Endothelial cell of umbilical vein (primary cell): ENCODE results near the gene TNS1. TPM values are rescaled to one million over a fixed set of nuclear protein-coding genes. Genes with fewer than 3 reads are reported as not detected.

Experiments used
- BruUV-seq: library from RNA; stranded (reverse); fragments of 400-500 nt; replicated peaks from 2 replicates; lab custom pipeline; 2021; lab: Mats Ljungman, UMichigan
- CTCF ChIA-PET: fragments of 300-600, 350-600 bp; sonication (Branson Sonifier 250); formaldehyde crosslinking; loops from one replicate; lab custom pipeline; 2021; ENCODE audit warnings: antibody characterized with exemption, inconsistent platforms; lab: Charles Lee
- POLR2A ChIA-PET: fragments of 300-600, 350-600 bp; sonication (Branson Sonifier 250); formaldehyde crosslinking; loops from one replicate; lab custom pipeline; 2021; ENCODE audit warnings: antibody characterized with exemption, inconsistent platforms; lab: Charles Lee
- DNase-seq: peaks from one replicate; pipeline ENCODE4 v3.0.0-alpha.2; 2011; ENCODE audit warnings: low read depth, low spot score
- FAIRE-seq: peaks from 2 replicates; lab custom pipeline; 2011; peaks lifted over from hg19 to GRCh38; lab: Jason Lieb, UNC
- H2AFZ ChIP-seq: 2 replicates; pipeline ENCODE4 v1.6.0; 2012; ENCODE audit warnings: low read depth, low read length, control low read depth, inconsistent platforms
- H3K27ac ChIP-seq: 2 replicates; pipeline ENCODE4 v1.5.1; 2011; ENCODE audit warnings: low read depth, mild to moderate bottlenecking, control low read depth, low read length, moderate library complexity; ENCODE audit not compliant: insufficient read depth
- H3K27me3 ChIP-seq, 2 experiments: 2 replicates each; pipeline versions ENCODE4 v1.6.0 to v1.6.1; 2011; ENCODE audit warnings: low read length in 2 of 2, mixed read lengths in 1 of 2; ENCODE audit not compliant: control insufficient read depth in 2 of 2, insufficient read depth in 2 of 2
- H3K36me3 ChIP-seq, 2 experiments: 2 replicates in 1 of 2; 3 replicates in 1 of 2; pipeline ENCODE4 v1.5.1; 2011; ENCODE audit warnings: low read length in 2 of 2, mild to moderate bottlenecking in 1 of 2, moderate library complexity in 1 of 2; ENCODE audit not compliant: control insufficient read depth in 2 of 2, insufficient read depth in 2 of 2; ENCODE audit errors: extremely low read depth in 1 of 2
- H3K4me1 ChIP-seq: 3 replicates; pipeline ENCODE4 v1.5.1; 2011; ENCODE audit warnings: mild to moderate bottlenecking, low read length; ENCODE audit not compliant: control insufficient read depth, insufficient read depth; ENCODE audit errors: extremely low read depth
- H3K4me2 ChIP-seq: 2 replicates; pipeline ENCODE4 v1.6.1; 2011; ENCODE audit warnings: low read length, control low read depth, mixed read lengths; ENCODE audit not compliant: insufficient read depth
- H3K4me3 ChIP-seq, 3 experiments: fragments of 200-600 bp in 1 of 3; sonication (generic), shearing (Covaris generic) in 1 of 3; replicated peaks in 1 of 3; 2 replicates each; pipeline ENCODE4 v1.5.1; 2011 to 2016; ENCODE audit warnings: control low read depth in 3 of 3, low read length in 3 of 3, mild to moderate bottlenecking in 2 of 3, inconsistent platforms in 1 of 3, low read depth in 1 of 3, moderate library complexity in 1 of 3; ENCODE audit not compliant: insufficient read depth in 1 of 3
- H3K79me2 ChIP-seq: 2 replicates; pipeline ENCODE4 v1.6.0; 2012; ENCODE audit warnings: low read length, inconsistent platforms; ENCODE audit not compliant: control insufficient read depth, insufficient read depth
- H3K9ac ChIP-seq: replicated peaks from 2 replicates; pipeline ENCODE3; 2011; ENCODE audit warnings: low read length, control low read depth; ENCODE audit not compliant: insufficient read depth; ENCODE audit errors: extremely low read depth
- H3K9me1 ChIP-seq: replicated peaks from 3 replicates; pipeline ENCODE4 v1.6.0; 2011; ENCODE audit warnings: mild to moderate bottlenecking, low read length; ENCODE audit not compliant: control insufficient read depth, insufficient read depth; ENCODE audit errors: extremely low read depth
- H3K9me3 ChIP-seq: replicated peaks from 2 replicates; pipeline ENCODE4 v1.5.1; 2012; ENCODE audit warnings: low read length, inconsistent platforms; ENCODE audit not compliant: control insufficient read depth, insufficient read depth
- H4K20me1 ChIP-seq: replicated peaks from 2 replicates; pipeline ENCODE3; 2011; ENCODE audit warnings: mild to moderate bottlenecking, low read length; ENCODE audit not compliant: control insufficient read depth, insufficient read depth; ENCODE audit errors: extremely low read depth
- EZH2 ChIP-seq: IDR thresholded peaks from 2 replicates; pipeline ENCODE4 v1.6.1; 2012; ENCODE audit warnings: borderline replicate concordance, low read depth, mild to moderate bottlenecking, moderate library complexity, low read length, inconsistent platforms; ENCODE audit not compliant: severe bottlenecking
- FOS ChIP-seq: IDR thresholded peaks from 2 replicates; pipeline ENCODE4 v1.6.1; 2011; ENCODE audit warnings: mild to moderate bottlenecking, low read length, moderate library complexity, borderline replicate concordance; ENCODE audit not compliant: insufficient read depth
- GATA2 ChIP-seq: IDR thresholded peaks from 2 replicates; pipeline ENCODE4 v1.7.0; 2011; ENCODE audit warnings: low read depth, mild to moderate bottlenecking, moderate library complexity, mixed read lengths, low read length; ENCODE audit not compliant: insufficient read length, insufficient read depth
- JUN ChIP-seq: IDR thresholded peaks from 2 replicates; pipeline ENCODE4 v1.6.1; 2011; ENCODE audit warnings: borderline replicate concordance, low read depth; ENCODE audit not compliant: insufficient read length, insufficient read depth
- MYC ChIP-seq: IDR thresholded peaks from one replicate; pipeline ENCODE4 v1.6.1; 2011; ENCODE audit warnings: mild to moderate bottlenecking, low read depth, low read length
- POLR2A ChIP-seq: IDR thresholded peaks from 2 replicates; pipeline ENCODE4 v1.6.1; 2012; ENCODE audit warnings: low read depth, mild to moderate bottlenecking, control low read depth, low read length
- POLR2AphosphoS5 ChIP-seq: IDR thresholded peaks from 2 replicates; pipeline ENCODE4 v1.6.1; 2012; ENCODE audit warnings: low read depth, mild to moderate bottlenecking, control low read depth, low read length, moderate library complexity; ENCODE audit not compliant: insufficient read depth
- dilution Hi-C: fragments of 300-500 bp; cut with MboI; formaldehyde crosslinking; loops from one replicate; pipeline ENCODE4 v1.15.0; 2019; ENCODE audit warnings: low sequenced_read_pairs; ENCODE audit not compliant: extremely low pct_ligation_motif_present
- intact Hi-C: fragments of 100-400 bp; cut with micrococcal nuclease; formaldehyde crosslinking; loops from one replicate; pipeline ENCODE4 v1.10.0; 2022
- polyA plus RNA-seq, 4 experiments: library from polyadenylated mRNA; depleted of rRNA in 3 of 4; stranded (reverse) in 3 of 4; unstranded in 1 of 4; fragments of >200 nt; gene quantifications; 2 replicates each; pipeline versions ENCODE4 v1.2.1 to v1.2.3, GENCODE V29; 2011 to 2012; ENCODE audit warnings: missing spikeins in 1 of 4
- total RNA-seq: library from RNA; stranded (reverse); gene quantifications from 2 replicates; pipeline ENCODE4 v1.2.3, GENCODE V29; 2021
- TF ChIP-seq, protein P1 (sequence below), 2 donors: IDR thresholded peaks; 1 replicate in 1 of 2; 2 replicates in 1 of 2; pipeline ENCODE4 v1.5.1; 2011; ENCODE audit warnings: low read length in 2 of 2, mild to moderate bottlenecking in 2 of 2, moderate library complexity in 2 of 2, control low read depth in 1 of 2, inconsistent platforms in 1 of 2, low read depth in 1 of 2; ENCODE audit not compliant: insufficient read depth in 1 of 2; ENCODE audit errors: extremely low read depth in 1 of 2
- TF ChIP-seq, protein P2 (sequence below): IDR thresholded peaks from 2 replicates; pipeline ENCODE4 v1.6.1; 2011; ENCODE audit not compliant: insufficient read depth, insufficient read length

The TNS1 gene
- total and polyA plus RNA-seq, 2 donors (not counting 3 experiments of a cell fraction or from before 2014, with no cell fraction given): 11.0 to 52.1 TPM

DNA sequence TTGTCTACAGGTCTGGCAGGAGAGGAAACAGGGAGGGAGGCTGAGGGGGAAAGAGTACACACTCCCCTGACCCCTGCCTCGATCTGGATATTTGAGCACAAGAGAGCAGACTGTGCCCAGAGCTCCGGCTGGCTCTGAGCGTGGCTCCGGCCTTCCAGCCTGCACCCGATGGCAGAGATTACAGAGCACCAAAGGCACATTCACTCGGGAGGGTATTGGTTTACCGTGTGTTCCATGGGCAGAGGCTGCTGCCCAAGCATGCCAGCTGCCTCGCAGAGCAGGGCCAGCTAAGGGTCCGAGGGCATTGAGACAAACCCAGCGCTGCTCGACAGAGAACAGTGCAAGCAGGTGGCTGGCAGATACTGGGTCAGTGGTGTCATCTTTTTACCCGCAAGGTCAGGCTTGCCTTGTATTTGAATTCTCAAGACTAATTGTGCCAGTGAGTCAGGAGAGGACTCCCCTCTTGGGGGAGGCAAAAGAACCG lies 132.2 kb downstream of the TNS1 start:
- TF ChIP-seq JUN: no peak
- TF ChIP-seq, protein P1, sequence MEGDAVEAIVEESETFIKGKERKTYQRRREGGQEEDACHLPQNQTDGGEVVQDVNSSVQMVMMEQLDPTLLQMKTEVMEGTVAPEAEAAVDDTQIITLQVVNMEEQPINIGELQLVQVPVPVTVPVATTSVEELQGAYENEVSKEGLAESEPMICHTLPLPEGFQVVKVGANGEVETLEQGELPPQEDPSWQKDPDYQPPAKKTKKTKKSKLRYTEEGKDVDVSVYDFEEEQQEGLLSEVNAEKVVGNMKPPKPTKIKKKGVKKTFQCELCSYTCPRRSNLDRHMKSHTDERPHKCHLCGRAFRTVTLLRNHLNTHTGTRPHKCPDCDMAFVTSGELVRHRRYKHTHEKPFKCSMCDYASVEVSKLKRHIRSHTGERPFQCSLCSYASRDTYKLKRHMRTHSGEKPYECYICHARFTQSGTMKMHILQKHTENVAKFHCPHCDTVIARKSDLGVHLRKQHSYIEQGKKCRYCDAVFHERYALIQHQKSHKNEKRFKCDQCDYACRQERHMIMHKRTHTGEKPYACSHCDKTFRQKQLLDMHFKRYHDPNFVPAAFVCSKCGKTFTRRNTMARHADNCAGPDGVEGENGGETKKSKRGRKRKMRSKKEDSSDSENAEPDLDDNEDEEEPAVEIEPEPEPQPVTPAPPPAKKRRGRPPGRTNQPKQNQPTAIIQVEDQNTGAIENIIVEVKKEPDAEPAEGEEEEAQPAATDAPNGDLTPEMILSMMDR (IDR thresholded peaks at IDR 0.05; ENCODE audit: extremely low read depth in 1 of 2, insufficient read depth in 1 of 2, low read depth in 1 of 2, low read length in 2 of 2): no peak
- no peak for TF ChIP-seq POLR2A
- TF ChIP-seq GATA2: no peak
- no peak for TF ChIP-seq POLR2AphosphoS5
- no peak for TF ChIP-seq FOS
- TF ChIP-seq MYC: no peak
- TF ChIP-seq, protein P2, sequence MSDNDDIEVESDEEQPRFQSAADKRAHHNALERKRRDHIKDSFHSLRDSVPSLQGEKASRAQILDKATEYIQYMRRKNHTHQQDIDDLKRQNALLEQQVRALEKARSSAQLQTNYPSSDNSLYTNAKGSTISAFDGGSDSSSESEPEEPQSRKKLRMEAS: no peak
- TF ChIP-seq EZH2: no peak
- POLR2A ChIA-PET: no interaction called here
- FAIRE-seq (no peak), DNase-seq (no peak)
- CTCF ChIA-PET: interaction anchor here (1.1 to 1.8 kb wide), 4 partner anchors 12 to 84 kb away, joined by 3 to 5 read pairs (median 4); no protein-coding TSS in a partner anchor
- no peaks in the 10 kb centered on the region for H3K9me1 ChIP-seq
- intact Hi-C loops (no loop called here), dilution Hi-C loops (no loop called here)
- no peak overlapping the region for H3K4me2 ChIP-seq
- H3K9me3 ChIP-seq: no peaks in the 10 kb centered on the region
- no peak overlapping the region for H3K4me3 ChIP-seq
- no peaks in the 10 kb centered on the region for H3K36me3 ChIP-seq
- H3K4me1 ChIP-seq: peaks cover 8% of the 10 kb centered on the region
- no peaks in the 10 kb centered on the region for H4K20me1 ChIP-seq
- H3K9ac ChIP-seq: no peak overlapping the region
- no peaks in the 10 kb centered on the region for H3K79me2 ChIP-seq
- no peaks in the 10 kb centered on the region for H3K27me3 ChIP-seq
- no peak overlapping the region for H3K27ac ChIP-seq
- H2AFZ ChIP-seq: no peak overlapping the region
- BruUV-seq: no TSS peak
